Breast epithelium (tissue), 4 donors: ENCODE measurements around the gene SLC12A4. TPM values are rescaled to one million over a fixed set of nuclear protein-coding genes. Genes with fewer than 3 reads are reported as not detected.
"Not testable (repeated sequence)": the region's sequence is repeated elsewhere in the genome, so short reads cannot be mapped to it uniquely, and the experiment has no call there.

Source experiments
- DNase-seq, 2 donors: peaks; one replicate each; pipeline ENCODE4 v3.0.0-alpha.2; 2019; ENCODE audit warnings: low spot score in 2 of 2
- H3K27ac ChIP-seq, 2 donors: fragments of 200-600 bp; sonication (generic) in 1 of 2; one replicate each; pipeline ENCODE4 v1.5.1; 2016 to 2019; ENCODE audit warnings: mild to moderate bottlenecking in 1 of 2
- H3K27me3 ChIP-seq, 2 donors: fragments of 200-600 bp; sonication (generic) in 1 of 2; one replicate each; pipeline versions ENCODE4 v1.5.1 to v1.6.0; 2017 to 2019; ENCODE audit warnings: control low read depth in 1 of 2, mild to moderate bottlenecking in 1 of 2
- H3K36me3 ChIP-seq: fragments of 200-600 bp; one replicate; pipeline ENCODE4 v1.5.1; 2019
- H3K4me1 ChIP-seq, 2 donors: fragments of 200-600 bp; sonication (generic); one replicate each; pipeline ENCODE4 v1.5.1; 2016 to 2019; ENCODE audit warnings: control low read depth in 1 of 2
- H3K4me3 ChIP-seq, 3 donors: fragments of 200-600 bp; sonication (generic); 1 replicate in 2 of 3; 2 replicates in 1 of 3; pipeline ENCODE4 v1.5.1; 2016 to 2019; ENCODE audit warnings: mild to moderate bottlenecking in 3 of 3, moderate library complexity in 2 of 3
- H3K9me3 ChIP-seq, 2 donors: fragments of 200-600 bp; sonication (generic) in 1 of 2; one replicate each; pipeline ENCODE4 v1.5.1; 2016 to 2019; ENCODE audit warnings: control low read depth in 1 of 2
- POLR2A ChIP-seq: fragments of 450-650 bp; IDR thresholded peaks from one replicate; pipeline ENCODE4 v1.6.1; 2016; ENCODE audit warnings: antibody characterized with exemption, mild to moderate bottlenecking, moderate library complexity
- POLR2AphosphoS5 ChIP-seq, 3 donors: sonication (generic); formaldehyde crosslinking; IDR thresholded peaks; one replicate each; pipeline ENCODE4 v1.6.1; 2017; ENCODE audit warnings: antibody characterized with exemption in 3 of 3
- intact Hi-C: fragments of 100-400 bp; cut with DNase I; formaldehyde crosslinking; loops from one replicate; pipeline ENCODE4 v1.15.1; 2023; ENCODE audit warnings: low total_unique reads
- total RNA-seq, 3 donors: library from RNA; depleted of rRNA; stranded (reverse); fragments of >200 nt; gene quantifications; one replicate each; pipeline ENCODE4 v1.1.0, GENCODE V29; 2016
- TF ChIP-seq, protein P1 (sequence below), 3 donors: fragments of 450-650 bp; IDR thresholded peaks; one replicate each; pipeline ENCODE4 v1.5.1; 2016 to 2017; ENCODE audit warnings: antibody characterized with exemption in 3 of 3, mild to moderate bottlenecking in 3 of 3, moderate library complexity in 3 of 3

Gene SLC12A4
- total RNA-seq, 3 donors from 2014 or later: 32.1 to 64.9 (median 53.6) TPM

DNA sequence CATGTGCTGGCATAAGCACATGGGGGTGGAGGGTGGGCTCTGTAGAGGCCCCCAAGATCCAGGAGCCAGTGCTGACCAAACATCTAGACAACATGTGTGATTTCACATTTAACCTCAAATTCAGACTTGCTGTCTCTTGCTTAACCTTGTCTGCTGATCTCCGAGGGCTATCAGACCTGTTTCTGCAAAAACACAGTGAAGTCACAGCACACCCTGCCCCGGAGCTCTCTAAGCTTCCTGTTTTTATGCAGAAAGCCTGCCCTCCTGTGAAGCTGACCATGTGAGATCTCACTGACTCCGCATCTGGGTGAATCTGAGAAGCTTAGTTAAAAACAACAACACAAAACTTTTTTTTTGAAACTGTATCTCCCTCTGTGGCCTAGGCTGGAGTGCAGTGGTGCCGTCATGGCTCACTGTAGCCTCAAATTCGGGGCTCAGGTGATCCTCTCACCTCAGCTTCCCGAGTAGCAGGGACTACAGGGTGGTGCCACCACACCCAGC lies 37.4 kb upstream of the SLC12A4 start:
- no peaks in the 10 kb centered on the region for H3K9me3 ChIP-seq
- TF ChIP-seq, protein P1, sequence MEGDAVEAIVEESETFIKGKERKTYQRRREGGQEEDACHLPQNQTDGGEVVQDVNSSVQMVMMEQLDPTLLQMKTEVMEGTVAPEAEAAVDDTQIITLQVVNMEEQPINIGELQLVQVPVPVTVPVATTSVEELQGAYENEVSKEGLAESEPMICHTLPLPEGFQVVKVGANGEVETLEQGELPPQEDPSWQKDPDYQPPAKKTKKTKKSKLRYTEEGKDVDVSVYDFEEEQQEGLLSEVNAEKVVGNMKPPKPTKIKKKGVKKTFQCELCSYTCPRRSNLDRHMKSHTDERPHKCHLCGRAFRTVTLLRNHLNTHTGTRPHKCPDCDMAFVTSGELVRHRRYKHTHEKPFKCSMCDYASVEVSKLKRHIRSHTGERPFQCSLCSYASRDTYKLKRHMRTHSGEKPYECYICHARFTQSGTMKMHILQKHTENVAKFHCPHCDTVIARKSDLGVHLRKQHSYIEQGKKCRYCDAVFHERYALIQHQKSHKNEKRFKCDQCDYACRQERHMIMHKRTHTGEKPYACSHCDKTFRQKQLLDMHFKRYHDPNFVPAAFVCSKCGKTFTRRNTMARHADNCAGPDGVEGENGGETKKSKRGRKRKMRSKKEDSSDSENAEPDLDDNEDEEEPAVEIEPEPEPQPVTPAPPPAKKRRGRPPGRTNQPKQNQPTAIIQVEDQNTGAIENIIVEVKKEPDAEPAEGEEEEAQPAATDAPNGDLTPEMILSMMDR (IDR thresholded peaks at IDR 0.05): no peak
- no peak for TF ChIP-seq POLR2AphosphoS5 (IDR thresholded peaks at IDR 0.05)
- no peak for TF ChIP-seq POLR2A
- H3K36me3 ChIP-seq: no peaks in the 10 kb centered on the region
- intact Hi-C loops: no loop called here
- H3K4me1 ChIP-seq: no peaks in the 10 kb centered on the region
- peak overlapping the region; percentile 44 to 66 for H3K27ac ChIP-seq
- no peaks in the 10 kb centered on the region for H3K27me3 ChIP-seq
- DNase-seq: peak in 1 of 2 donors; percentile 25
- no peak overlapping the region for H3K4me3 ChIP-seq

DNA sequence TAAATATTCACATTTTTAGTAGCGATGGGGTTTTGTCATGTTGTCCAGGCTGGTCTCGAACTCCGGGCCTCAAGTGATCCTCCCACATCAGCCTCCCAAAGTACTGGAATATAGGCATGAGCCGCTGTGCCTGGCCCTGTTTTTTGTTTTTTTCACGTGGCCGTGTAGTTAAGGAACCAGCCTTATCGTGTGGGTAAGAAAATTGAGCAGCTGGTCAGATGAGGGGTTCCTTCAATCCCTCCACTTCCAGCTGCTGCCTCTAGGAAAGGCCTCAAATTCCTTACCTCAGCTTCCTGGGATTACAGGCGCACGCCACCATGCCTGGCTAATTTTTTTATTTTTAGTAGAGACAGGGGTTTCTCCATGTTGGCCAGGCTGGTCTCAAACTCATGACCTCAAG lies 36.8 kb upstream of the SLC12A4 start:
- Histone ChIP-seq H3K27ac (peak overlapping the region; percentile 44 to 66), H3K9me3 (no peaks in the 10 kb centered on the region), H3K4me3 (no peak overlapping the region), H3K27me3 (no peaks in the 10 kb centered on the region), H3K4me1 (no peaks in the 10 kb centered on the region), H3K36me3 (no peaks in the 10 kb centered on the region)
- DNase-seq: no peak
- intact Hi-C loops: no loop called here
- TF ChIP-seq, protein P1 (IDR thresholded peaks at IDR 0.05): no peak
- TF ChIP-seq POLR2AphosphoS5 (IDR thresholded peaks at IDR 0.05): no peak

DNA sequence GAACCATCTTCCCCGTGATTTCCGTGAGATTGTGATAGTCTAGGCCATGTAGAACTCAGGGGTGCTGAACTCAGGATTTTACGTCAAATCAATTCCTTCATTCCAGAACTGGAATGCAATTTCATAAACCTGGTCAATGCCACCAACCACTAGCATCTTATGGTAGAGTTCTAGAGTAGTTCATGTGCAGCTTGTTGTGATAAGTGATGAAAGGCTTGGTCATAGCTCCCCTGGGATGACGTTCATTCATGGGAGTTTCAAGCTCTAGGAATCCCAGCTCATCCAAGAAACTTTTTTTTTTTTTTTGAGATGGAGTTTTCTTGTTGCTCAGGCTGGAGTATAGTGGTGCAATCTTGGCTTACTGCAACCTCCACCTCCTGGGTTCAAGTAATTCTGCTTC lies 34.6 kb upstream of the SLC12A4 start:
- no peak overlapping the region for H3K27ac ChIP-seq
- intact Hi-C loops: no loop called here
- no peaks in the 10 kb centered on the region for H3K9me3 ChIP-seq
- H3K27me3 ChIP-seq: no peaks in the 10 kb centered on the region
- no peaks in the 10 kb centered on the region for H3K36me3 ChIP-seq
- TF ChIP-seq, protein P1 (IDR thresholded peaks at IDR 0.05): no peak
- TF ChIP-seq POLR2AphosphoS5 (IDR thresholded peaks at IDR 0.05): no peak
- TF ChIP-seq POLR2A: no peak
- no peak for DNase-seq
- H3K4me3 ChIP-seq: no peak overlapping the region
- H3K4me1 ChIP-seq: no peaks in the 10 kb centered on the region

DNA sequence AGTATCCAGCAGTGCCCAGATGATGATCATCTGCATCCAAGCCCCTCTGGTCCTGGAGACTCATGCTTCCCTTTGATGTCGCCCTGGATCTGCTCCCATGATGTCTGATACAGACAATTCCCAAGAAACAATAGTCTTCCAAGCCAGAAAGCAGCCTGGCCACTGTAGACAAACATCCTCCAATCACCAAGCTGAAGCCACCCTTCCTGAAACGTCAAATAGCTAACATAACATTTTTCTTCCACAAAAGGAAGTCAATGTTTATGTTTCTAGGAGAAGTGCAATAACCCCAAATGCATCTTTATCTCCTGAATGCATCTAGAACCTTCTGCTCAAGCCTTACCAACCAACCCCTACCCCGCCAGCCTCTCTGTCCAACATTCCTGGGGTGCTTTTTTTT lies 32.0 kb upstream of the SLC12A4 start:
- intact Hi-C loops: no loop called here
- DNase-seq: no peak
- Histone ChIP-seq H3K9me3 (no peaks in the 10 kb centered on the region), H3K4me1 (no peaks in the 10 kb centered on the region), H3K4me3 (no peak overlapping the region), H3K27me3 (no peaks in the 10 kb centered on the region), H3K27ac (peak overlapping the region in 1 of 2 donors; percentile 7), H3K36me3 (no peaks in the 10 kb centered on the region)
- TF ChIP-seq, protein P1 (IDR thresholded peaks at IDR 0.05): no peak
- TF ChIP-seq POLR2A: no peak
- no peak for TF ChIP-seq POLR2AphosphoS5 (IDR thresholded peaks at IDR 0.05)

DNA sequence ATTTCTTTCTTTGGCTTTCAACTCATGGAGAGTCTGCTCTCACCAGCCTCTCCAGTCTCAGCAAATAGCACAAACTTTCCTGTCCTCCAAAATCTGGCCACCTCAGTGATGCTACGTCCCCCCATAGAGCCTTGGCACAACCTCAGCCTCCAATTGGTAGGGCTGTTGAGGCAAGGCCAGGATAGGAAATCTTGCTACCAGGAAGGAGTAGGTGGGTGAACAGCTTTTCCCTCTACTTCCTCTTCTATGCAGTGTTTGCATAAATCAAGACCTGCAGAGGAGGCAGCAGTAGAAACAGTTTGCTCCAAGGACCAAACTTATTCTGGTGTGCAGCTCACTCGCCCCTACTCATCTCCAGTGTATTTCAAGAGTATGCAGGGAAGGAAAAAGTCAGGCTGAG lies 31.5 kb upstream of the SLC12A4 start:
- intact Hi-C loops: no loop called here

DNA sequence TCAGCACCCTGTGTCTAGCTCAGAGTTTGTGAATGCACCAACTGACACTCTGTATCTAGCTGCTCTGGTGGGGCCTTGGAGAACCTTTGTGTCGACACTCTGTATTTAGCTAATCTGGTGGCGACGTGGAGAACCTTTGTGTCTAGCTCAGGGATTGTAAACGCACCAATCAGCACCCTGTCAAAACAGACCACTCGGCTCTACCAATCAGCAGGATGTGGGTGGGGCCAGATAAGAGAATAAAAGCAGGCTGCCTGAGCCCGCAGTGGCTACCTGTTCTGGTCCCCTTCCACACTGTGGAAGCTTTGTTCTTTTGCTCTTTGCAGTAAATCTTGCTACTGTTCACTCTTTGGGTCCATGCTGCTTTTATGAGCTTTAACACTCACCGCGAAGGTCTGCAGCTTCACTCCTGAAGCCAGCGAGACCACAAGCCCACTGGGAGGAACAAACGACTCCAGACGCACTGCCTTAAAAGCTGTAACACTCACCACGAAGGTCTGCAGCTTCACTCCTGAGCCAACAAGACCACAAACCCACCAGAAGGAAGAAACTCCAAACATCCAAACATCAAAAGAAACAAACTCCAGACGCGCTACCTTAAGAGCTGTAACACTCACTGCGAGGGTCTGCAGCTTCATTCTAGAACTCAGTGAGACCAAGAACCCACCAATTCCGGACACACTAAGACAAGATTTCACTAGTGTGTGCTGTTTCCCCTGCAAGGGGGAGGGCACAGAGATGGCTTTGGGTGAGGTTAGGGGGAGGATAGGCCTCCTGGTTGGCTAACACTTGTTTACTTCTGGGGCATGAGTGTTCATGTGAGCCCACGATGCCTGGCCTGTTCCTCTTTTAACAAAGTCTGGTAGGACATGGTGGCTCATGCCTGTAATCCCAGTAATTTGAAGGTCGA lies 30.6 kb upstream of the SLC12A4 start, which contains the start of gene DPEP2:
Gene DPEP2, minus strand, starts transcription at position 706 of the 910 bp plus-strand sequence. CDS start 6,272 bp downstream, outside the sequence.
- intact Hi-C loops, DNase-seq: not testable (repeated sequence)
- H3K4me3 ChIP-seq: peak within 1 kb of the TSS in 1 of 3 donors; percentile 12

More for the DNA sequence above, 31.5 kb upstream of the SLC12A4 start:
- DNase-seq: no peak
- H3K36me3 ChIP-seq: no peaks in the 10 kb centered on the region
- H3K27me3 ChIP-seq: no peaks in the 10 kb centered on the region
- H3K4me1 ChIP-seq: no peaks in the 10 kb centered on the region
- H3K27ac ChIP-seq: peak overlapping the region in 1 of 2 donors; percentile 7
- TF ChIP-seq POLR2A: no peak
- no peak for TF ChIP-seq POLR2AphosphoS5 (IDR thresholded peaks at IDR 0.05)
- TF ChIP-seq, protein P1 (IDR thresholded peaks at IDR 0.05): no peak
- no peaks in the 10 kb centered on the region for H3K9me3 ChIP-seq
- H3K4me3 ChIP-seq: no peak overlapping the region

DNA sequence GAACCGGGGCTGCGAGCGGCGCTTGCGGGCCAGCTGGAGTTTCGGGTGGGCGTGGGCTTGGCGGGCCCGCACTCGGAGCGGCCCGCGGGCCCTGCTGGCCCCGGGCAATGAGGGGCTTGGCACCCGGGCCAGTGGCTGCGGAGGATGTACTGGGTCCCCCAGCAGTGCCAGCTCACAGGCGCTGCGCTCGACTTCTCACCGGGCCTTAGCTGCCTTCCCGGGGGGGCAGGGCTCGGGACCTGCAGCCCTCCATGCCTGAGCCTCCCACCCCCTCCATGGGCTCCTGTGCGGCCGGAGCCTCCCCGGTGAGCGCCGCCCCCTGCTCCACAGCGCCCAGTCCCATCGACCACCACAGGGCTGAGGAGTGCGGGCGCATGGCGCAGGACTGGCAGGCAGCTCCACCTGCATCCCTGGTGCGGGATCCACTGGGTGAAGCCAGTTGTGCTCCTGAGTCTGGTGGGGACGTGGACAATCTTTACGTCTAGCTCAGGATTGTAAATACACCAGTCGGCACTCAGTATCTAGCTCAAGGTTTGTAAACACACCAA lies 29.9 kb upstream of the SLC12A4 start:
- H3K36me3 ChIP-seq, DNase-seq, intact Hi-C loops, H3K4me1 ChIP-seq, H3K27ac ChIP-seq, H3K27me3 ChIP-seq, H3K4me3 ChIP-seq, H3K9me3 ChIP-seq: not testable (repeated sequence)

More for the DNA sequence above, 30.6 kb upstream of the SLC12A4 start, which contains the start of gene DPEP2:
- peak within 1 kb of the TSS in 1 of 2 donors; percentile 7 for H3K27ac ChIP-seq
- H3K4me1 ChIP-seq, H3K9me3 ChIP-seq, H3K36me3 ChIP-seq, H3K27me3 ChIP-seq: not testable (repeated sequence)
